ENCODE results near the gene NPAT.
"Not testable (repeated sequence)": the region's sequence is repeated elsewhere in the genome, so short reads cannot be mapped to it uniquely, and the experiment has no call there.

NPAT gene

GRCh38 chr11:108218912-108219783 is 3.3 kb downstream of the NPAT start:
- no peak for DNase-seq

DNA sequence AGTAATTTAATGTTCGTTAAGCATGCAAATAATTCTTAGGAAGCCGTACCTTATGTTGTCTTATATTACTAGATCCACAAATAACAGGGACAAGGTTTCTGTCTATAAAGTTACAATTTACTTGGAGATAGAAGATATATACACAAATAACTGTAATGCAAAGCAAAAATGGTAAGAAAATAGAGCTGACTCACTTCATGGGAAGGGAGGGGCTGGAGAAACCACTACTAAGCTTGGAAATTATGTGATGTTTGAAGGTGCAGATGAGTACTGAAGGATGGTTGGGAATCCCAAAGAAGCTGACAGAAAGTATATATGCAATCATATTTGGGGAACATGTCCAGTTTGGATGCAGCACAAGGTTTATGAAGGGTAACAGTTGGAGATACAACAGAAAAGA is 4.0 kb downstream of the NPAT start:
- no peak for DNase-seq

GRCh38 chr11:108216988-108217387 is 5.5 kb downstream of the NPAT start:
- no peak for DNase-seq

DNA sequence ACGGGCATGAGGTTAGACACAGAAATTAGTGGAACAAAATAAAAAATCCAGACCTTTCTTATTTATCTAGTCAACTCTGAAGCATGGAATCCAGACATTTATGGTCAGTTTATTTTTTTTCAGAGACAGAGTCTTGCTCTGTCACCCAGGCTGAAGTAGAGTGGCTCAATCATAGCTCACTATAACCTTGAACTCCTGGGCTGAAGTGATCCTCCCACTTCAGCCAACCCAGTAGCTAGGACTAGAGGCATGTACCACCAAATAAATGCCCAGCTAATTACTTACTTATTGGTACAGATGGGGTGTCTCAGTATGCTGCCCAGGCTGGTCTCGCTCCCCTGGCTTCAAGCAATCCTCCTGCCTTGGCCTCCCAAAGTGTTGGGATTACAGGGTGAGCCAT is 8.7 kb downstream of the NPAT start:
- DNase-seq: no peak

- DNase-seq: no peak
These were observed 12.0 kb downstream of the NPAT start for GRCh38 chr11:108210441-108210840.

- no peak for DNase-seq
These were observed 14.8 kb downstream of the NPAT start for GRCh38 chr11:108207683-108208060.

- DNase-seq: no peak
These were observed 15.3 kb downstream of the NPAT start for GRCh38 chr11:108206969-108207682.

DNA sequence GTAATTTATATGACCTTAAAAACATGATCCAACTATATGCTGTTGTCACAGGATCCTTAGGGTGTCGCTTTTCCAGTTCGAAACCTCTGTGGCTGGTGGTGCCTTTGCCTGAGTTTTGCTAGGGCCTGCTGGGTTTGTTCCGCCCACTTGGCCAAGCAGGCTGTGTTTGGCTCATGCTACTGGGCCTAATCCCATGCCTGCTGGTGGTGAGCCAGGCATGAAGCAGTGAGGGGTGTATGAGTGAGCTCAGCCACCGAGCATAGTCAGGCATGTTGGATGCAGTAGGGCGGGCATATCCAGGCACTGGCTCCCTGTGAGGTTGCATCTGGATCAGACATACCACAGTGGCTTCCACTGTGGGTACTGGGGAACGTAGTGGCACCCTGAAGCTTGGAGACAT is 16.3 kb downstream of the NPAT start:
- DNase-seq: no peak

DNA sequence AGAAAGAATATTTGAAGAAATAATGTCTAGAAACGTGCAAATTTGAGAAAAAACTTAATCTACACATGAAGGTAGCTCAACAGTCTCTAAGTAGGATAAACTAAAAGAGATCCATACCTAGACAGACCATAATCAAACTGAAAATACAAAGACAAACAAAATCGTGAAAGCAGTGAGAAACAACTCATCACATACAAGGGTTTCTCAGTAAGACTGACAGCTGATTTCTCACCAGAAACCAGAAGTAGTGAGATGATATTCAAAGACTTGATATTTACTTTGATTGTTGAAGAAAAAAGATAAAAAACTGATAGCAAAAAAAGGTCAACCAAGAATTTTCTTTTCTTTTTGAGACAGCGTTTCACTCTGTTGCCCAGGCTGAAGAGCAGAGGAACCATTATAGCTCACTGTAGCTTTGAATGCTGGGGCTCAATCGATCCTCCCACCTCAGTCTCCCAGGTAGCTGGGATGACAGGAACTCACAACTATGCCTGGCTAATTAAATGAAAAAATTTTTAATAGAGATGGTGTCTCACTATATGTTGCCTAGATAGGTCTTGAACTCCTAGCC is 17.4 kb downstream of the NPAT start:
- DNase-seq: no peak

GRCh38 chr11:108204376-108204775 is 18.1 kb downstream of the NPAT start:
- no peak for DNase-seq

GRCh38 chr11:108203075-108203474 is 19.4 kb downstream of the NPAT start:
- no peak for DNase-seq

DNA sequence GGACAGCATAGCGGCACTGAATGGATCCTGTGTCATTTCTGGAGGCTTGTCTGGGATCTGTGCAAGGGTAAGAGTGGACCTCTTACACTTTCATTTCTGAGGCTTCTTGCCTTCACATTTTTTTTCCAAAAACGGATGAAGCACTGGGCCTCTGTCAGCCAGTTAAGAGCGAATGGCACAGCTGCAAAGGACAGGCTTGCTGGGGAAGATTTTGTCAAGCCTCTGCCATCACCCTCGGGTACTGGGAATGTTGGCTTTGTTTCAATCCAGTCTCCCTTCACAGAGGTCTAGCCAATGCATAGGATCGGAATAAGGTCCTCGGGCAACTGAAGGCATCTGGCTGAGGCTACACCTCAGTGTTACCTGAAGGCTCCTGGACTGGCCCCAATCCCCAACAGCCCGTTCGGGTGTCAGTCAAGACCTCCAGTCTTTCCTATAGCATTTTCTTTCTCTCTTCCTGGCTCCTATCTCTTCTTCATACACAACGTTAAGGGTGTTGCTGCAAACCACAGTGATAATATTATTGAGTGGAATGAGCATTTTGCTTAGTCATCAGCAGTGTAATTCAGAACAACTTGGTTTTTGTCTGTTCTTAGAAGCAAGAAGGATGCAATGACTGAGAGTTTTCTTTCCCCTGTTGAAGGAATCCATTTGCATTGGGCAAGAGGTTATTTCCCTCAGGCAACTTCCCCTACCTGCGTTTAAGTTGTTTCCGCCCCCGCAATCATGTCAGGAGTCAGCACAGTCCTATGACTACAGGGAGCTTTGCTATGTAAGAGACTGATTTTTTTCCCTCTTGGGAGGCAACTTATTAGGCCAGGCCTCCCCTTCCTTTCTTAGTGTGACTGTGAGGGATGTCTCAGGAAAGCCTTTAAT is 22.8 kb downstream of the NPAT start:
- DNase-seq: peak; percentile 43 to 53

DNA sequence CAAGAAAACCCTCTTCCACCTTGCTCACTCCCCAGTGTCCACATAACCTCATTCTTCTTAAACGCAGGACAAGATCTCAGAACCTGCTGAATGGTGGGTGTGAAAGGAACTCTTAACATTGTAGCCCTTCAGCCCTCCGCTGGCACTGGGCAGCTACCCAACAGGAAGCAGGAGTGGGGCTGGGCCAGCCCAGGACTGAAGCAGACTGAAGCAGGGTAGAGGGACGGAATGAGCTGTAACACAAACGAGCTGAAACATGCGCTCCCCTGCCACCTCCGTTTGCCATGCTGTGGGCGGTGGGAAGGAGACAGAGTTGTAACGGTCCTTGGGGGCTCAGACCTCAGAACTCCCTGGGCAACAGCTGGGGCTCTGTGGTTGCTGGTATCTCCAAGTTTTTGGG is 23.6 kb downstream of the NPAT start:
- no peak for DNase-seq

- DNase-seq: no peak
These were observed 25.1 kb downstream of the NPAT start for GRCh38 chr11:108197351-108197750.

- no peak for DNase-seq
These were observed 25.5 kb downstream of the NPAT start for GRCh38 chr11:108196901-108197300.

DNA sequence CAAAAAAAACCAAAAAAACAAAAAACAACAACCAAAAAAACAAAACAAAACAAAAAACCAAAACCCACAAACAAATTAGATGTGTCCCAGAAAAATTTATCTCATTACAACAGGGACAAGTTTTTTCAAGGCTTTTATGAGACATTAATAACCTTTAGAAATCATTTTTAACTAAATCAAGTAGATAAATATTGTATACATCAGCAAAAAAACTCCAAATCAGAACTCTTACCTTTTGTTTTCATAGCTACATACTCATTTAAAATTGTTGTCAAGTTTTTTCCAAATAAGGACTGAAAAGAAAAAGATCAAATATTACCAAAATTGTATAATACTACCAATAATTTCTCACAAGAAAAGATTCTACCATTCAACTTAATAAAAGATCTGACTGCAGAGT is 28.7 kb downstream of the NPAT start:
- DNase-seq: no peak

DNA sequence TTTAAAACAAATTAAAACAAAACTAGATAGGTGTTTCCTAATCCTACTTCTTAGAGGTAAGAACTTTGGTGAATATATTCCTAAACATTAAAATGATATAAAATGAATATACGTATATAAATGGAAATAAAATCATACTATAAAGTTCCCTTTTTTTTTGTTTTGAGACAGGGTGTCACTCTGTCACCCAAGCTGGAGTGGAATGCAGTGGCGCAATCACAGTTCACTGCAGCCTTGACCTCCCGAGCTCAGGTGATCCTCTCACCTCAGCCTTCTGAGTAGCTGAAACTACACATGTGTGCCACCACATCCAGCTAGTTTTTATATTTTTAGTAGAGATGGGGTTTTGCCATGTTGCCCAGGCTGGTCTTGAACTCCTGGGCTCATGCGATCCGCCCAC is 44.9 kb downstream of the NPAT start:
- DNase-seq: no peak

- no peak for DNase-seq
These were observed 52.3 kb downstream of the NPAT start for GRCh38 chr11:108170184-108170583.

- no peak for DNase-seq
These were observed 54.8 kb downstream of the NPAT start for GRCh38 chr11:108167624-108168023.

GRCh38 chr11:108162878-108163277 is 59.6 kb downstream of the NPAT start:
- not testable (repeated sequence) for DNase-seq

GRCh38 chr11:108160970-108161566 is 61.4 kb downstream of the NPAT start:
- DNase-seq: peak in 1 of 2 donors; percentile 29

GRCh38 chr11:108154591-108154990 is 67.8 kb downstream of the NPAT start:
- no peak for DNase-seq

DNA sequence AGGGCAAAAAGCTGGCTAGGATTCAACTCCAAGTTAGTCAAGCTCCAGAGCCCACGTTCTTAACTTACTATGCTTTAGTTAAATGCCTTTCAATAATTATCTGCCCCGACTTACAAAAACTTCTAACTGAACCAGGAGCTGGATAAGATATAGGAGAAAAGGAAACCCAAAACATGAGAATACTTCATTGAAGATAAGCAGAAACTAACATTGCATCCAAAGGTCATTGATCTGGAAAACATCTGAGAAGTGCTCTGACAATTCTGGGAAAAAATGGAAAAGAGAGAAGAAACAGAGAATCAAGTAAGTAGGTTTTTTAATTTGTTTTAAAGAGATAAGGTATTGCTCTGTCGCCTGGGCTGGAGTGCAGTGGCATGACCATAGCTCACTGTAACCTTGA is 73.9 kb downstream of the NPAT start:
- DNase-seq: no peak

All from CD4-positive, alpha-beta T cell treated with Interleukin-4 for 1 hour (primary cell).